ENCODE measurements around the gene BFSP2. TPM values are rescaled to one million over a fixed set of nuclear protein-coding genes. Genes with fewer than 3 reads are reported as not detected.

The BFSP2 gene
- total RNA-seq, 4 donors from 2014 or later = not detected

GRCh38 chr3:133457465-133458067 is 57.7 kb downstream of the BFSP2 start:
- TF ChIP-seq, protein P1, sequence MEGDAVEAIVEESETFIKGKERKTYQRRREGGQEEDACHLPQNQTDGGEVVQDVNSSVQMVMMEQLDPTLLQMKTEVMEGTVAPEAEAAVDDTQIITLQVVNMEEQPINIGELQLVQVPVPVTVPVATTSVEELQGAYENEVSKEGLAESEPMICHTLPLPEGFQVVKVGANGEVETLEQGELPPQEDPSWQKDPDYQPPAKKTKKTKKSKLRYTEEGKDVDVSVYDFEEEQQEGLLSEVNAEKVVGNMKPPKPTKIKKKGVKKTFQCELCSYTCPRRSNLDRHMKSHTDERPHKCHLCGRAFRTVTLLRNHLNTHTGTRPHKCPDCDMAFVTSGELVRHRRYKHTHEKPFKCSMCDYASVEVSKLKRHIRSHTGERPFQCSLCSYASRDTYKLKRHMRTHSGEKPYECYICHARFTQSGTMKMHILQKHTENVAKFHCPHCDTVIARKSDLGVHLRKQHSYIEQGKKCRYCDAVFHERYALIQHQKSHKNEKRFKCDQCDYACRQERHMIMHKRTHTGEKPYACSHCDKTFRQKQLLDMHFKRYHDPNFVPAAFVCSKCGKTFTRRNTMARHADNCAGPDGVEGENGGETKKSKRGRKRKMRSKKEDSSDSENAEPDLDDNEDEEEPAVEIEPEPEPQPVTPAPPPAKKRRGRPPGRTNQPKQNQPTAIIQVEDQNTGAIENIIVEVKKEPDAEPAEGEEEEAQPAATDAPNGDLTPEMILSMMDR (IDR thresholded peaks at IDR 0.05; ENCODE audit: low read depth) = no peak

GRCh38 chr3:133459400-133459799 is 59.5 kb downstream of the BFSP2 start:
- TF ChIP-seq, protein P1 (IDR thresholded peaks at IDR 0.05; ENCODE audit: low read depth) = no peak

DNA sequence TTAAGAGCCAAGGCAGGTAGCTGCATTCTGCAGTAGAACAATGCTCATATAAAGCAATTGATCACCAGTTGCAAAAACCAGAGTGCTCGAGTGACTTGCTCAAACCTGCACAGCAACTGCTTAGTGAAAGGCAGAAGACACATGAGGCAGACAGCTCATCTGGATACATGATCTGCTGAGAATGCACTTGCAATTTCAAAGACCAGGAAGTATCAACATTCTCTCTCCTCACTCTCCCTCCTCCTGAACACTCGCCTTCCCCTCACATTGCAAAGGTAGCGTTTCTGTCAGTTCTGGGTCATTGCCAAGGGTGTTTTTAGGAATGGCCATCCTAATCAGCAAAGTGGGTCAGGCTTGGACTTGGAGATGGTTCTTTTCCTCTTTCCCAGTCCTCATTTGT is 61.0 kb downstream of the BFSP2 start:
- TF ChIP-seq, protein P1 (IDR thresholded peaks at IDR 0.05; ENCODE audit: low read depth) = no peak

DNA sequence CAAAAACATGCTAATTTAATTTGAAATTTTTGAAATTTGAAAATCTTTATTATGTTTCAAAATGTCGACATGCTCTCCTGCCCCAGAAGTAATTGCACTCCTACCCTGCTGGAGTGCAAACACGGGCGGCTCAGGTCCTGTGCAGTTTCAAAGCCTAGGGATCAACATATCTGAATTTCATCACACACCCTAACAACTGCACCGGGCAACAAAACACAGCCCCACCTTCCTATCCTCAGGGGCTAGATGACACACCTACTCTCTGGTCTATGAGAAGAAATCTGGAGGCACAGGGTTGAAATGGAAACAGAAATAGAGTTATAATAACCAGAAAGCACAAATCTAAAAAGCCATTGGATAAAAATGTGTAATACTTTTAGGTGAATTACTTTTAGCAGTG is 61.4 kb downstream of the BFSP2 start:
- TF ChIP-seq, protein P1 (IDR thresholded peaks at IDR 0.05; ENCODE audit: low read depth) = no peak

GRCh38 chr3:133463347-133463860 is 63.5 kb downstream of the BFSP2 start:
- TF ChIP-seq, protein P1 (IDR thresholded peaks at IDR 0.05; ENCODE audit: low read depth) = no peak

- TF ChIP-seq, protein P1 (IDR thresholded peaks at IDR 0.05; ENCODE audit: low read depth) = no peak
Measured at GRCh38 chr3:133464573-133464972, 64.7 kb downstream of the BFSP2 start.

DNA sequence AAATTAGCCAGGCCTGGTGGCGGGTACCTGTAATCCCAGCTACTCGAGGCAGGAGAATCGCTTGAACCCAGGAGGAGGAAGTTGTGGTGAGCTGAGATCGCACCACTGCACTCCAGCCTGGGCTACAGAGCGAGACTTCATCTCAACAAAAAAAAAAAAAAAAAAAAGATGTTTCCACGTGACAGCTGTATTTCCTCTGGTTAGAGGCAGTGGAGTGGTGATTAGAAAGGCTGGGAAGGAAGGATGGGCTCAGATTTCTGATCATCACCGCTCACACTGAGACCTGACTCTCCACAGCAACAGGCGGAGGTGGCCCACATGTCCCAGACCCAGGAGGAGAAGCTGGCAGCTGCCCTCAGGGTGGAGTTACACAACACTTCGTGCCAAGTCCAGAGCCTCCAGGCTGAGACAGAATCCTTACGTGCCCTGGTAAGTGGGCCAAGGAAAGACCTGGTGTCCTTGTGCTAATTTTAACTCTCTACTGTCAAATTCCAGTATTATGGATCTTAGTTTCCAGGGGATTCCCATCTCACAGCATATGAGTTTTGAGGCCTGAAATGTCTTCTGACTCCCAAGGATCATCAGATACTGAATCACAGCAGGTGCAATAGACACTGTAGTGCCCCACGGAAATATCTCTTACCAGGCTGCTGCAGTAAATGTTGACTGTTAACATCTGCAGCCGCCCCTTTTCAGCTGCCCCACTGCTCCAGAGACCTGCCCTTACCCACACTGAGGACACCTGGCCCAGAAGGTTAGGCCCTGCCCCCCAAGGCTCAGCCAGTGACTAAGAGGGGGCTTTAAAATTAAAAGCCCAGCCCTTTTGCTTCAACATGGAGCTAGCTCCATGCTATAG is 66.9 kb downstream of the BFSP2 start:
- TF ChIP-seq, protein P1 (IDR thresholded peaks at IDR 0.05; ENCODE audit: low read depth) = no peak

All from subcutaneous adipose tissue (tissue), 4 donors.